Ovary (tissue), 3 donors: Measurements from ENCODE around the gene TTC39A.

Experiments
- EP300 ChIP-seq: sonication (generic); formaldehyde crosslinking; IDR thresholded peaks from one replicate; pipeline ENCODE4 v1.6.1; 2017; ENCODE audit warnings: antibody characterized with exemption
- POLR2A ChIP-seq: fragments of 450-650 bp; IDR thresholded peaks from one replicate; pipeline ENCODE4 v1.6.1; 2017; ENCODE audit warnings: antibody characterized with exemption, mild to moderate bottlenecking, moderate library complexity
- TF ChIP-seq, protein P1 (sequence below), 3 donors: fragments of 450-650 bp in 2 of 3; fragments of 200-600 bp in 1 of 3; IDR thresholded peaks; one replicate each; pipeline versions ENCODE4 v1.5.1 to v1.8.0; 2016 to 2022; ENCODE audit warnings: antibody characterized with exemption in 3 of 3, mild to moderate bottlenecking in 1 of 3
- donor health status: DM: no; HTN: no; CAD: no.

DNA sequence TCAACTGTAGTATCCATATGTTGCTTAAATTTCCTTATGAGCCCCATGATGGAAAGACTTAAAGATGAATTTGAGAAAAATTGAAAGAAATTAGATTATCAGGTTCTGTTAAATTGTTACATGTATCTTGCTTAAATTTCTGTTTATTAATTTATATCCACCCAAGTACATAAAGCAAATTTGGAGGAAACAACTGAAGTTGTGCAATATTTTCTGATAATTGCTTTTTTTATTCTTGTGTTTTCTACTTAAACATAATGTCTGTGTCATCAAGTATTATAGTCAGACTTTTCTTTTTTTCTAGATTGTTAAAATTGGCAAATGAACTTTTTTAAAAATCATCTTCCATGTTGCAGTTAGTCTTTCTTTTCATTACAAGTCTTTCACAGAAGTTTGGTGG, 57.4 kb downstream of the TTC39A start:
- TF ChIP-seq, protein P1, sequence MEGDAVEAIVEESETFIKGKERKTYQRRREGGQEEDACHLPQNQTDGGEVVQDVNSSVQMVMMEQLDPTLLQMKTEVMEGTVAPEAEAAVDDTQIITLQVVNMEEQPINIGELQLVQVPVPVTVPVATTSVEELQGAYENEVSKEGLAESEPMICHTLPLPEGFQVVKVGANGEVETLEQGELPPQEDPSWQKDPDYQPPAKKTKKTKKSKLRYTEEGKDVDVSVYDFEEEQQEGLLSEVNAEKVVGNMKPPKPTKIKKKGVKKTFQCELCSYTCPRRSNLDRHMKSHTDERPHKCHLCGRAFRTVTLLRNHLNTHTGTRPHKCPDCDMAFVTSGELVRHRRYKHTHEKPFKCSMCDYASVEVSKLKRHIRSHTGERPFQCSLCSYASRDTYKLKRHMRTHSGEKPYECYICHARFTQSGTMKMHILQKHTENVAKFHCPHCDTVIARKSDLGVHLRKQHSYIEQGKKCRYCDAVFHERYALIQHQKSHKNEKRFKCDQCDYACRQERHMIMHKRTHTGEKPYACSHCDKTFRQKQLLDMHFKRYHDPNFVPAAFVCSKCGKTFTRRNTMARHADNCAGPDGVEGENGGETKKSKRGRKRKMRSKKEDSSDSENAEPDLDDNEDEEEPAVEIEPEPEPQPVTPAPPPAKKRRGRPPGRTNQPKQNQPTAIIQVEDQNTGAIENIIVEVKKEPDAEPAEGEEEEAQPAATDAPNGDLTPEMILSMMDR (IDR thresholded peaks at IDR 0.05): no peak
- TF ChIP-seq EP300 (no peak), POLR2A (no peak)
